HEK293 (cell line): Measurements from ENCODE around the gene PLCB3.

Experiments used
- CTCF ChIP-seq: fragments of 450-650 bp; formaldehyde crosslinking; IDR thresholded peaks from 2 replicates; pipeline ENCODE4 v1.5.1; 2016; ENCODE audit warnings: missing biosample characterization, missing genetic modification characterization
- ZFP41 ChIP-seq: fragments of 450-650 bp; formaldehyde crosslinking; IDR thresholded peaks from 2 replicates; pipeline ENCODE4 v1.5.1; 2016; ENCODE audit warnings: missing biosample characterization, missing genetic modification characterization, borderline replicate concordance
- ZNF433 ChIP-seq: fragments of 450-650 bp; formaldehyde crosslinking; IDR thresholded peaks from 2 replicates; pipeline ENCODE4 v1.5.1; 2016; ENCODE audit warnings: missing biosample characterization, missing genetic modification characterization, low read depth
- ZNF692 ChIP-seq: fragments of 450-650 bp; formaldehyde crosslinking; IDR thresholded peaks from 2 replicates; pipeline ENCODE4 v1.5.1; 2016; ENCODE audit warnings: missing biosample characterization, missing genetic modification characterization
- ZNF843 ChIP-seq: fragments of 450-650 bp; formaldehyde crosslinking; IDR thresholded peaks from 2 replicates; pipeline ENCODE4 v1.5.1; 2016; ENCODE audit warnings: missing biosample characterization, missing genetic modification characterization
- TF ChIP-seq, protein P1 (sequence below): fragments of 450-650 bp; formaldehyde crosslinking; IDR thresholded peaks from 2 replicates; pipeline ENCODE4 v1.5.0; 2017; ENCODE audit warnings: missing biosample characterization, missing genetic modification characterization, borderline replicate concordance
- TF ChIP-seq, protein P2 (sequence below): fragments of 450-650 bp; formaldehyde crosslinking; IDR thresholded peaks from 2 replicates; pipeline ENCODE4 v1.5.1; 2016; ENCODE audit warnings: missing biosample characterization, missing genetic modification characterization
- TF ChIP-seq, protein P3 (sequence below): sonication (generic); formaldehyde crosslinking; IDR thresholded peaks from 2 replicates; pipeline ENCODE4 v1.8.1; 2022; ENCODE audit warnings: mild to moderate bottlenecking, moderate library complexity, missing genetic modification reagents
- TF ChIP-seq, protein P4 (sequence below): fragments of 450-650 bp; formaldehyde crosslinking; IDR thresholded peaks from 2 replicates; pipeline ENCODE4 v1.5.1; 2016; ENCODE audit warnings: missing biosample characterization, missing genetic modification characterization

- TF ChIP-seq, protein P1, sequence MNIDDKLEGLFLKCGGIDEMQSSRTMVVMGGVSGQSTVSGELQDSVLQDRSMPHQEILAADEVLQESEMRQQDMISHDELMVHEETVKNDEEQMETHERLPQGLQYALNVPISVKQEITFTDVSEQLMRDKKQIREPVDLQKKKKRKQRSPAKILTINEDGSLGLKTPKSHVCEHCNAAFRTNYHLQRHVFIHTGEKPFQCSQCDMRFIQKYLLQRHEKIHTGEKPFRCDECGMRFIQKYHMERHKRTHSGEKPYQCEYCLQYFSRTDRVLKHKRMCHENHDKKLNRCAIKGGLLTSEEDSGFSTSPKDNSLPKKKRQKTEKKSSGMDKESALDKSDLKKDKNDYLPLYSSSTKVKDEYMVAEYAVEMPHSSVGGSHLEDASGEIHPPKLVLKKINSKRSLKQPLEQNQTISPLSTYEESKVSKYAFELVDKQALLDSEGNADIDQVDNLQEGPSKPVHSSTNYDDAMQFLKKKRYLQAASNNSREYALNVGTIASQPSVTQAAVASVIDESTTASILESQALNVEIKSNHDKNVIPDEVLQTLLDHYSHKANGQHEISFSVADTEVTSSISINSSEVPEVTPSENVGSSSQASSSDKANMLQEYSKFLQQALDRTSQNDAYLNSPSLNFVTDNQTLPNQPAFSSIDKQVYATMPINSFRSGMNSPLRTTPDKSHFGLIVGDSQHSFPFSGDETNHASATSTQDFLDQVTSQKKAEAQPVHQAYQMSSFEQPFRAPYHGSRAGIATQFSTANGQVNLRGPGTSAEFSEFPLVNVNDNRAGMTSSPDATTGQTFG (tag by site-specific recombination), result no peak
- TF ChIP-seq, protein P2, sequence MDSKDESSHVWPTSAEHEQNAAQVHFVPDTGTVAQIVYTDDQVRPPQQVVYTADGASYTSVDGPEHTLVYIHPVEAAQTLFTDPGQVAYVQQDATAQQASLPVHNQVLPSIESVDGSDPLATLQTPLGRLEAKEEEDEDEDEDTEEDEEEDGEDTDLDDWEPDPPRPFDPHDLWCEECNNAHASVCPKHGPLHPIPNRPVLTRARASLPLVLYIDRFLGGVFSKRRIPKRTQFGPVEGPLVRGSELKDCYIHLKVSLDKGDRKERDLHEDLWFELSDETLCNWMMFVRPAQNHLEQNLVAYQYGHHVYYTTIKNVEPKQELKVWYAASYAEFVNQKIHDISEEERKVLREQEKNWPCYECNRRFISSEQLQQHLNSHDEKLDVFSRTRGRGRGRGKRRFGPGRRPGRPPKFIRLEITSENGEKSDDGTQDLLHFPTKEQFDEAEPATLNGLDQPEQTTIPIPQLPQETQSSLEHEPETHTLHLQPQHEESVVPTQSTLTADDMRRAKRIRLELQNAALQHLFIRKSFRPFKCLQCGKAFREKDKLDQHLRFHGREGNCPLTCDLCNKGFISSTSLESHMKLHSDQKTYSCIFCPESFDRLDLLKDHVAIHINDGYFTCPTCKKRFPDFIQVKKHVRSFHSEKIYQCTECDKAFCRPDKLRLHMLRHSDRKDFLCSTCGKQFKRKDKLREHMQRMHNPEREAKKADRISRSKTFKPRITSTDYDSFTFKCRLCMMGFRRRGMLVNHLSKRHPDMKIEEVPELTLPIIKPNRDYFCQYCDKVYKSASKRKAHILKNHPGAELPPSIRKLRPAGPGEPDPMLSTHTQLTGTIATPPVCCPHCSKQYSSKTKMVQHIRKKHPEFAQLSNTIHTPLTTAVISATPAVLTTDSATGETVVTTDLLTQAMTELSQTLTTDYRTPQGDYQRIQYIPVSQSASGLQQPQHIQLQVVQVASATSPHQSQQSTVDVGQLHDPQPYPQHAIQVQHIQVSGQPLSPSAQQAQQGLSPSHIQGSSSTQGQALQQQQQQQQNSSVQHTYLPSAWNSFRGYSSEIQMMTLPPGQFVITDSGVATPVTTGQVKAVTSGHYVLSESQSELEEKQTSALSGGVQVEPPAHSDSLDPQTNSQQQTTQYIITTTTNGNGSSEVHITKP (tag by site-specific recombination), result no peak
- TF ChIP-seq CTCF (tag by site-specific recombination) (no peak), ZNF692 (tag by site-specific recombination) (no peak), ZNF433 (no peak), ZFP41 (tag by site-specific recombination) (no peak), ZNF843 (no peak)
- TF ChIP-seq, protein P3, sequence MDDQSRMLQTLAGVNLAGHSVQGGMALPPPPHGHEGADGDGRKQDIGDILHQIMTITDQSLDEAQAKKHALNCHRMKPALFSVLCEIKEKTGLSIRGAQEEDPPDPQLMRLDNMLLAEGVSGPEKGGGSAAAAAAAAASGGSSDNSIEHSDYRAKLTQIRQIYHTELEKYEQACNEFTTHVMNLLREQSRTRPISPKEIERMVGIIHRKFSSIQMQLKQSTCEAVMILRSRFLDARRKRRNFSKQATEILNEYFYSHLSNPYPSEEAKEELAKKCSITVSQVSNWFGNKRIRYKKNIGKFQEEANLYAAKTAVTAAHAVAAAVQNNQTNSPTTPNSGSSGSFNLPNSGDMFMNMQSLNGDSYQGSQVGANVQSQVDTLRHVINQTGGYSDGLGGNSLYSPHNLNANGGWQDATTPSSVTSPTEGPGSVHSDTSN, result no peak
- TF ChIP-seq, protein P4, sequence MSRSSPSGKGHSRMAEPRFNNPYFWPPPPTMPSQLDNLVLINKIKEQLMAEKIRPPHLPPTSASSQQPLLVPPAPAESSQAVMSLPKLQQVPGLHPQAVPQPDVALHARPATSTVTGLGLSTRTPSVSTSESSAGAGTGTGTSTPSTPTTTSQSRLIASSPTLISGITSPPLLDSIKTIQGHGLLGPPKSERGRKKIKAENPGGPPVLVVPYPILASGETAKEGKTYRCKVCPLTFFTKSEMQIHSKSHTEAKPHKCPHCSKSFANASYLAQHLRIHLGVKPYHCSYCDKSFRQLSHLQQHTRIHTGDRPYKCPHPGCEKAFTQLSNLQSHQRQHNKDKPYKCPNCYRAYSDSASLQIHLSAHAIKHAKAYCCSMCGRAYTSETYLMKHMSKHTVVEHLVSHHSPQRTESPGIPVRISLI, result no peak
These were observed 10.3 kb downstream of the PLCB3 start for GRCh38 chr11:64261556-64262080.
